EL (cell line): ENCODE results near the gene HELZ.
A peak's percentile ranks its signal among the peaks of the same experiment; 100 is the strongest.
"Not testable (repeated sequence)": the region's sequence is repeated elsewhere in the genome, so short reads cannot be mapped to it uniquely, and the experiment has no call there.

Experiments used
- DNase-seq: peaks from one replicate; pipeline ENCODE4 v3.0.0-alpha.2; 2016

Gene HELZ

DNA sequence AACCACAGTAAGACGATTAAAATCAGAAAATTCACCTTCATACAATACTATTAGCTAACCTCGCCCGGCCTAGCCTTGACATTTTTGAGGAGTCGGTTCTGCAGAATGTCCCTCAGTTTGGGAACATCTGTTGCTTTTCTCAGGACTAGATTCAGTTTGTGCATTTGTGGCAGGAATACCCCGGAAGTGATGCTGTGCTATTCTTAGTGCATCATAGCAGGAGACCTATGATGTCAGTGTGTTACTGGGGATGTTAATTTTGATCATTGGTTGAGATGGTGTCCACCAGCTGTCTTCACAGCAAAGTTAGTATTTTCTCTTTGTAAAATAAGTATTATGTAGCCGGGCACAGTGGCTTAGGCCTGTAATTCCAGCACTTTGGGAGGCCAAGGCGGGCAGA lies 21.5 kb upstream of the HELZ start:
- no peak for DNase-seq

DNA sequence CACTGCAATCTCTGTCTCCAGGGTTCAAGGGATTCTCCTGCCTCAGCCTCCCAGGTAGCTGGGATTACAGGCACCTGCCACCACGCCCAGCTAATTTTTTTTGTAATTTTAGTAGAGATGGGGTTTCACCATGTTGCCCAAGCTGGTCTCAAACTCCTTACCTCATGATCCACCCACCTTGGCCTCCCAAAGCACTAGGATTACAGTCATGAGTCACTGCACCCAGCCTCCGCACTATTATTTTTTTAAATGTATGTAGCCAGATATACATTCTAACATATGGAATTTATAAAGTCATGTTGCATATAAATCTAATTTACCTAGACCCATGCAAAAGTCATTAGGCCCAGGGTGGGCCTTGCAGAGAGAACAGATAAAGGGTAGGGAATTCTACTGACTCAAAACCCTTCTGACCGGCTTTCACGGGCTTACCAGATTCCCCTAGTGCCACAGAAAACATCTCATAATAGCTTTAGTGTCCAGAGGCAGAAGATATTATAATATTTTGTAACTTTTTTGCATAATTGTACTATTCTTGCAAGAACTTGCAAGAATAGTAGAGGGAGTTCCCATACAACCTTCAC lies 20.5 kb upstream of the HELZ start:
- DNase-seq = no peak

DNA sequence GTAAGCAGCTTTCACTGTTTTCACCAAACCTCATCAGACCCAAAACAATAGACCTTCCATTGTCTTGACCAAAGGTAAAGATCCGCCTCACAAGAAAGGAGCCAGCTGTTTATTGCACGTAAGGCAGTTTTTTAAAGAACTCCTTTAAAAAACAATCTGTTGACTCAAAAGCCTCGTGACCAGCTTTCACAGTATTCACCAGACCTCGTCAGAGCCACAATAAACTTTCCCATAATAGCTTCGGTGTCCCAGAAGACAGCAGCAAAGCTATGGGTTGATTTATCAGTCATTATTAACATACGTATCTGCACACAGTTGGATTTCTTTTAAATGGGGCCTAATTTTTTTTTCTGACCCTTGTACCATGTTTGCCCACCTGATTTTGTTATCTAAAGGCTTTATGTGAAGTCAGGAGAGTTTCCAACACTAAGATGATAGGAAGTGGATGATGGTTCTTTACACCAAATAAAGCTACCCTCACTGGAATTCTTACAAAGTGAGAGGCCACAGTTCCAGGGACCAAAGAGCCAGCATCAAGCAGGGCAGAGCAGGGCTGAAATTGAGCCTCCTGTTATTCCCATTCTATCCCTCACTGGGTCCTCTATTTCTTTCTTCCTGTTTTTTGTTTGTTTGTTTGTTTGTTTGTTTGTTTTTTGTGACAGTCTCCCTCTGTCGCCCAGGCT lies 17.6 kb upstream of the HELZ start:
- no peak for DNase-seq

GRCh38 chr17:67260170-67260987 lies 15.4 kb upstream of the HELZ start:
- DNase-seq = peak; percentile 61

DNA sequence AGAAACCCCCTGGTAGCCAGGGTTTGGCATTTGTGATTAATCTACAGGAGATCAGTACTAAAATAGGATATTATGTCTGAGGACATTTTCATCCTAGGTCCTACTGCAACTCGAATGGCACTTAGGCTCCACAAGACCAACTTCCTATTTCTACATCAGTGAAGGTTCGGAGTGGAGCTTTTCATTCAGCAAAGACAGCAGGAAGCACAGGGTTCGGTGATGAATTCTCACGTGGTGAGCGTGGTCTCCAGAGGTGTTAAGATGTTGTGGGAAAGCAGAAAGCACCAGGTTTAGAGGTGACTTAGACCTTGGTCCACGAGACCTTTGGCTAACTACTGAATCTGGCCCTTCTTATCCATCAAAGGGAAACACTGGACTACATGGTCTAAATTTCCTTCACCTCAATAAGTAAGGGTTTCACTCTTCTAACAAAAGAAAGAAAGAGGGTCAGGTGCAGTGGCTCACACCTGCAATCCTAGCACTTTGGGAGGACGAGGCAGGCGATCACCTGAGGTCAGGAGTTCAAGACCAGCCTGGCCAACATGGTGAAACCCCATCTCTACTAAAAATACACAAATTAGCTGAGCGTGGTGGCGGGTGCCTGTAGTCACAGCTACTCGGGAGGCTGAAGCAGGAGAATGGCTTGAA lies 13.9 kb upstream of the HELZ start:
- DNase-seq = no peak

DNA sequence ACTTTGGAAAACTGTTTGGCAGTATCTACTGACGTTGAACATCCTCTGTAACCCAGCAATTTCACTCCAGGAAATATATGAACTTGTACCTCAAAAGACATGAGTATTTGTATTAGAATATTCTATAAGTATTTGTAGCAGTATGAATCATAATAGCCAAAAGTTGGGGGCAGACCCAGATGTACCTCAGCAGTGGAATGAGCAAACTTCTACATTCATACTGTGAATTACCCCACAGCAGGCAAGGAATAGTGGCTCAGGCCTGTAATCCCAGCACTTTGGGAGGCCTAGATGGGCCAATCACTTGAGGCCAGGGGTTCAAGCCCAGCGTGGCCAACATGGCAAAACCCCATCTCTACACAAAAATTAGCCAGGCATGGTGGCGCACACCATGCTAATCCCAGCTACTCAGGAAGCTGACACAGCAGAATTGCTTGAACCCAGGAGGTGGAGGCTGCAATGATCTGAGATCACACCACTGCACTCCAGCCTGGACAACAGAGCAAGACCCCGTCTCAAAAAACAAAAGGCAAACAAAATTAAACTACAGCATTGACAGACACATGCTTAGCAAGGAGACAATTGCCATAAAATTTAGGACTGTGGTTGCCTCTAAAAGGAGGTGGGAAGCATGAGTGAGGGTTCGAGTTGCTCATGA lies 11.2 kb upstream of the HELZ start:
- DNase-seq = no peak

DNA sequence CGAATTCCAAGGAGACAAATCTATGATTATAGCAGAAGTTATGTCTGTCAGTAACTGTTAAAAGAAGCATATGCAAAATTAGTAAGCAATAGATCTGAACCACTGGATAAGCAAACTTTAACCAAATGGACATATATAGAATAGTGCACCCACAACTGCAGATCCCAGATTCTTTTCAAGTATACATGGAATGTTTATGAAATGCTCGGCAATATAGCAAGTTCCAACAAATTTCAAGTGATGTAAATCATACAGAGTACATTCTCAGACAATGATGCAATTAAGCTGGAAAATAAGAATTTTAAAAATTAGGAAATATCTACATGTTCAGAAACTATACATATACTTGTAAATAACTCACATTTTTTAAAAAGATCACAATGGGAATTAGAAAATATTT lies 8.4 kb upstream of the HELZ start:
- peak; percentile 7 for DNase-seq

- DNase-seq = not testable (repeated sequence)
Observed at GRCh38 chr17:67251586-67251985, 6.6 kb upstream of the HELZ start.

- no peak for DNase-seq
Observed at GRCh38 chr17:67248291-67248690, 3.3 kb upstream of the HELZ start.

- no peak for DNase-seq
Observed at GRCh38 chr17:67247416-67247900, 2.5 kb upstream of the HELZ start.

GRCh38 chr17:67246653-67247415 lies 1.8 kb upstream of the HELZ start:
- peak; percentile 58 for DNase-seq

DNA sequence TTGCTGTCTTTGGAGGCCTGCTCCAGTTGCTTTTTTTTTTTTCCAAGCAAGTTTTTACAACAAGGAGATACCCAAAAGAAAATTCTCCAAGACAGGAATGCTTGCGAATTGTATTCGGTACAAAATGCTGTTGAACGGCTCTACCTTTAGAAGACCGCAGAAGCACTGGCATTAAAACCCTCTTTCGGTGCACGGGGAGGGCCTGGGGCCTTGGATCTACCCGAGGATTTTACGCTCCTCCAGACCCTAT lies 1.3 kb upstream of the HELZ start:
- DNase-seq = no peak

GRCh38 chr17:67245694-67246402 lies 852 bp upstream of the HELZ start:
- DNase-seq = peak; percentile 8

DNA sequence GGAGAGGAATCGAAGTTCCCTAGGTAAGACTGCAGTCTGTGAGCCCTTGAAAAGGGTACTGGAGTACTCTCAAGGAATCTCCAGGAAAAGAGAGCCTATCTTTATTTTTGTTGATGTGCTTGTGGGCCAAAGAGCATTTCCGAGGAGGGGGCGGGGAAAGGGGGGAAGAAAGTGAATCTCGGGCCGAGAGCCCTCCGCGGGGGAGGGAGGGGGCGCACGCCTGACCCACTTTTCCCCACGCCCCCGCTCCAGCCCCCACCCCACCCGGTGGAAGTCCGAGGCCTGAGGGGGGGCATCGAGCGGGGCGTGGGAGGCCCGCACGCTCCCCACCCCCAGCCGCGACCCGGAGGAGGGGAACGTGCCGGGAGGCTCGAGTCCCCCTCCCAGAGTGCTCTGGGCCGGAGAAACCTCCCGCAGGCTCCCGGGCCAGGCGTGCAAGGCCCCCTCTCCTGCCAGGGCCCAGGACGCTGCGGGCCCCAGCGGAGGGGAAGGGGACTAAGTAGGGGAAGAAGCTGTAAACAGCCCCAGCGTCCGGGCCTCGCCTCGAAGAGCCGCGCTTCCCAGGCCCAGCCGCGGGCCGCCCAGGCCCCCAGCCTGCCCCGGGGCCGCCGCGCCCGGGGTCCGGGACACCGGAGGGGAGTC lies 444 bp downstream of the HELZ start:
- peak; percentile 36 for DNase-seq

GRCh38 chr17:67243284-67243683 lies 1.7 kb downstream of the HELZ start:
- DNase-seq = no peak

DNA sequence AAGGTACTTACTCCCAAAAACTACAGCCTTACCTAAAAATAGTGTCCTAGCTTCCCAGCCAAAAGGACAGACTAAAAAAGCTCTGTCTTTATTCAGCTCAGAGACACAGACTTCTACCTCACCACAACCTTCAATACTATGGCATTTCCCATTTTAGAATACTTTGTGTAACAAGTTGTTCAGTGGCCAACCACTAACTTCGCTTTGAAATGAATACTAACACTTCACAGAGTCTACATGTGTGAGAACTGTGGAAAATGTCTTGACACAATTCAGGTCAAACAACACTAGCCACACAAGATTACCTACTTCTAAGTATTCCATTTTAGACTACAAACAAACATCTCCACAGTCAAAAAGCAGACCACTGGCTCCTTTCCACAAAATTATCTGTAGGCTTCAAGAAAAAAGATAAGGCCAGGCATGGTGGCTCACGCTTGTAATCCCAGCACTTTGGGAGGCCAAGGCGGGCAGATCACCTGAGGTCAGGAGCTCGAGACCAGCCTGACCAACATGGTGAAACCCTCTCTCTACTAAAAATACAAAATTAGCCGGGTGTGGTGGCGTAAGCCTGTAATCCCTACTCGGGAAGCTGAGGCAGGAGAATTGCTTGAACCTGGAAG lies 3.2 kb downstream of the HELZ start:
- no peak for DNase-seq

GRCh38 chr17:67239597-67239996 lies 5.4 kb downstream of the HELZ start:
- DNase-seq = peak; percentile 51

- DNase-seq = no peak
Observed at GRCh38 chr17:67238991-67239390, 6.0 kb downstream of the HELZ start.

DNA sequence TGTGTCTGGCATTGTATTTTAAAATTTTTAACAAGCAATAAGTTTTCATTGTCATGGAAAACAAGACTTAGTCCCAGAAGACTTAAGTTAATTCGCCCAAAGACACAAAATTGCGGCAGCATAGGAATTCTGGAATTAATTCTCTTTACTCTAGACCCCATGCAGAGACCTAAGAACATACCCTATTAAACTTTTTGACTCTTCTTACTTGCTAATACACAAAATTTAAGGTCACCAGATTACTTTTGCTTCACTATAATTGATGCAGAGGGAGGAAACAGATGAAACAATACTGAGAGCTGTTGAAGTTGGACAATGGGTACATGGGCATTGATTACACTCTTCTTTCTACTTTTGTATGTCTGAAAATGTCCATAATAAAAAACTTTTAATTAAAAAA lies 12.6 kb downstream of the HELZ start:
- DNase-seq = no peak

DNA sequence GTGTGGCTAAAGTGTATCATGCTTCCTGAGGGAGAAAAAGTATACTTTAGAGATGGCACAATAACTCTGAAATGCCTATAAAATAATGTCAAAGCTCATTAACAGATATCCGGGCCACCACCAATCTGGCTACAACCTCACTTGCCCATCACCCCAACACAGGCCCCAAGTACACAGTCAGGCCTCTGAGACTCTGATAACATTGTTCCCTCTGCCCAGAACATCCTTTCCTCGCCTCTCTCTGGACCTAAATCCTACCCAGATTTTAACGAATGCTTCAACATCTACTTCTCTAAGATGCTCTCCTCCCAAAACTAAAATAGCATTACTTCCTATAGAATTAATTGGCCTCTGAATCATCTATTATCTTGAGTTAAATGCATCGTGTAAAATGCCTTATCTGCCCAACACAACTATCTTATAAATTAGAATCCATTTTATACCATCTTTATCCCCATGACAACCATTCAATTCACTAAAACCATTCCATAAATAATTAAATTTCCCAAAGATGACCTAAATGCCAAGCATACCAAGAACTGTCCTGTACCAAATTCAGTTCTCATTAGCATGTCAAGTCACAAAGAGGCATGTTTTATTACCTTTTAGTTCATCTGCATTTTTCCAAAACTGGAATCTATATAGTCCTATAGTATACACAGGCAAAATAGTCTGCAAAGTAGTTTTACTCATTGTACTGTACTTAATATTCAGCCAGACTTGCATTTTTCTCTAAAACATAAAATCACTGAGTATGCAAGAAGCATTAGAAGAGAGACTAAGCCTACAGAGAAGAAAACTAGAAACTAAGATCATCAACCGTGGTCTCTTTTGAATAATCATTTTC lies 15.7 kb downstream of the HELZ start:
- no peak for DNase-seq
